Lung (tissue), 12 donors: ENCODE results near the gene BHLHA15. TPM values are rescaled to one million over a fixed set of nuclear protein-coding genes. Genes with fewer than 3 reads are reported as not detected.

Source experiments
- ATAC-seq: fragments of 200-7000 bp; cut with Tn5 transposase; one replicate; pipeline ENCODE4 v1.9.1; 2020; ENCODE audit warnings: moderate number of reproducible peaks; ENCODE audit not compliant: insufficient read depth, low FRiP score
- DNase-seq, 3 donors: peaks; one replicate each; pipeline ENCODE4 v3.0.0-alpha.2; 2013 to 2017
- H3K27ac ChIP-seq, 2 donors: one replicate each; pipeline ENCODE4 v1.5.1; 2013; ENCODE audit warnings: mild to moderate bottlenecking in 2 of 2, moderate library complexity in 2 of 2, control low read depth in 1 of 2, inconsistent platforms in 1 of 2, low read depth in 1 of 2, low read length in 1 of 2
- H3K27me3 ChIP-seq, 3 donors: one replicate each; pipeline ENCODE4 v1.5.1; 2013; ENCODE audit warnings: low read length in 2 of 3; ENCODE audit not compliant: control insufficient read depth in 3 of 3, insufficient read depth in 3 of 3
- H3K36me3 ChIP-seq, 4 donors: one replicate each; pipeline ENCODE4 v1.5.1; 2013; ENCODE audit warnings: low read length in 4 of 4, mild to moderate bottlenecking in 1 of 4, moderate library complexity in 1 of 4; ENCODE audit not compliant: control insufficient read depth in 4 of 4, insufficient read depth in 4 of 4
- H3K4me1 ChIP-seq, 5 donors: one replicate each; pipeline ENCODE4 v1.5.1; 2013; ENCODE audit warnings: low read length in 5 of 5, mild to moderate bottlenecking in 2 of 5, moderate library complexity in 1 of 5; ENCODE audit not compliant: control insufficient read depth in 5 of 5, insufficient read depth in 5 of 5
- H3K4me3 ChIP-seq: one replicate; pipeline ENCODE4 v1.5.1; 2013; ENCODE audit warnings: mild to moderate bottlenecking, control low read depth, moderate library complexity
- H3K9ac ChIP-seq, 2 donors: one replicate each; pipeline ENCODE4 v1.5.1; 2013; ENCODE audit warnings: low read length in 2 of 2, control low read depth in 1 of 2; ENCODE audit not compliant: insufficient read depth in 1 of 2
- H3K9me3 ChIP-seq, 4 donors: one replicate each; pipeline ENCODE4 v1.5.1; 2013; ENCODE audit warnings: low read length in 3 of 4, mild to moderate bottlenecking in 1 of 4, moderate library complexity in 1 of 4; ENCODE audit not compliant: control insufficient read depth in 4 of 4, insufficient read depth in 3 of 4
- WGBS, 2 donors: extraction: QIAGEN DNeasy Blood & Tissue Kit; methylation state at CpG; one replicate each; pipeline ENCODE4 v1.1.7; 2013; 5-methylcytosine and 5-hydroxymethylcytosine counted together
- polyA plus RNA-seq, 2 donors: library from polyadenylated mRNA; stranded (reverse); fragments of 200-250 nt; gene quantifications; one replicate each; pipeline ENCODE4 v1.2.1, GENCODE V29; 2013
- total RNA-seq, 2 donors: library from RNA; depleted of rRNA in 1 of 2; stranded (reverse); fragments of >200 nt in 1 of 2; gene quantifications; one replicate each; pipeline ENCODE4 v1.2.1, GENCODE V29; 2014 to 2021
- TF ChIP-seq, protein P1 (sequence below): IDR thresholded peaks from 2 replicates; pipeline ENCODE4 v1.5.1; 2012; ENCODE audit warnings: mild to moderate bottlenecking; ENCODE audit errors: control extremely low read depth, extremely low read depth
- donor health status: control.
- donor health status: control.
- donor health status: Bipolar disorder and iron deficiency.
- donor health status: healthy.
- donor health status: DM: yes; HTN: yes; CAD: no.

Gene BHLHA15
- total and polyA plus RNA-seq, 4 donors: 0.93 to 4.0 (median 2.6) TPM

DNA sequence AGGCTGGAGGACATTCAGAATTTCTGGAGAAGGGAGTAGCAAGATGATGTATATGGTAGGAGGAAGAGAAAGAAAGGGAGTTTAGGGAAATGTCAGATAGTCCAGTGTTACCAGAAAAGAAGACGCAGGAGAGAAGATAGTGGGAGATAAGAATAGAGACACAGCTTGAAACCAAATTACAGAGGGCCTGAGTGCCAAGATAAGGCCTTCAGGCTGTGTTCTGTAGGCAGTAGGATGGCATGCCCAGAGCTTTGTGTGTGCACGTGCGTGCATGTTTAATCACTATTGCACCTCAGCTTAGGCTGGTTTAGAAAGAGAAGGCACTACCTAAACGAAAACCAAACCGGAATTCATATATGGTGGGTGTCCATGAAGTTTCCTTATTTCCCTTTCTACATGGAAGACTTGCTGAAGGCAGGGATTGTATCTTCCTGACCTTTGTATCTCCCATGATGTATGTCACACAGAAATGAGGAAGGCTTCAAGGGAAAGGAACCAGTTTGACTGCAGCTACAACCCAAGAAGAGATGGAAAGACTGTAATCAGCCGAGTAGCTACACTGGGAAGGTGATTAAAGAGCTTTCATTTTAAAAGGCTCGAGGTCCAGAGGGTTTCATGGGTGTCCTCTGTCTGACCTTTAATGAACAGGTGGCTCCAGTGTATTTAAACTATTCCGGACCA, 35.8 kb upstream of the BHLHA15 start:
- DNase-seq (no peak), ATAC-seq (no peak)
- peaks cover 0 to 14% (median 0%) of the 10 kb centered on the region in 5 donors for H3K4me1 ChIP-seq
- TF ChIP-seq, protein P1, sequence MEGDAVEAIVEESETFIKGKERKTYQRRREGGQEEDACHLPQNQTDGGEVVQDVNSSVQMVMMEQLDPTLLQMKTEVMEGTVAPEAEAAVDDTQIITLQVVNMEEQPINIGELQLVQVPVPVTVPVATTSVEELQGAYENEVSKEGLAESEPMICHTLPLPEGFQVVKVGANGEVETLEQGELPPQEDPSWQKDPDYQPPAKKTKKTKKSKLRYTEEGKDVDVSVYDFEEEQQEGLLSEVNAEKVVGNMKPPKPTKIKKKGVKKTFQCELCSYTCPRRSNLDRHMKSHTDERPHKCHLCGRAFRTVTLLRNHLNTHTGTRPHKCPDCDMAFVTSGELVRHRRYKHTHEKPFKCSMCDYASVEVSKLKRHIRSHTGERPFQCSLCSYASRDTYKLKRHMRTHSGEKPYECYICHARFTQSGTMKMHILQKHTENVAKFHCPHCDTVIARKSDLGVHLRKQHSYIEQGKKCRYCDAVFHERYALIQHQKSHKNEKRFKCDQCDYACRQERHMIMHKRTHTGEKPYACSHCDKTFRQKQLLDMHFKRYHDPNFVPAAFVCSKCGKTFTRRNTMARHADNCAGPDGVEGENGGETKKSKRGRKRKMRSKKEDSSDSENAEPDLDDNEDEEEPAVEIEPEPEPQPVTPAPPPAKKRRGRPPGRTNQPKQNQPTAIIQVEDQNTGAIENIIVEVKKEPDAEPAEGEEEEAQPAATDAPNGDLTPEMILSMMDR: no peak
- no peak overlapping the region for H3K27ac ChIP-seq
- H3K36me3 ChIP-seq: peaks cover 0 to 16% (median 8%) of the 10 kb centered on the region in 4 donors
- no peaks in the 10 kb centered on the region for H3K9me3 ChIP-seq
- no peaks in the 10 kb centered on the region for H3K27me3 ChIP-seq
- H3K4me3 ChIP-seq: no peak overlapping the region
- 91 to 94% methylated on average over 8 of the region's 8 CpGs for WGBS, 2 donors
- no peak overlapping the region for H3K9ac ChIP-seq

DNA sequence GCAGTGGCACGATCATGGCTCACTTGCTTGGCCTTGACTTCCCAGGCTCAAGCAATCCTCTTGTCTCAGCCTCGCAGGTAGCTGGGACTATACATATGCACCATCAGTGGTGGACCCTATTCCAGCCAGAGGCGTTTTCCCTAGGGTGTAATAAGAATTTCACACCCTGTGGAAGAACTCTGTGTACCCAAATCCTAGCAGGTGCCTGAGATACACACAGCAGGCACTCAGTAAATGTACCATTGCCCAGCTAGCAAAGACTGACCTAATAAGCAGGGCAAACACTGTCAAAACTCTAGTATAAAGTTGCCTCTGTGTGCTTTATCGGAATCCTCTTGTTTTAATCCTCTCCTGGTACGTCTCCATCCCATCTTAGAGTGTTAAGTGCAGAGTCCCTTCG, 33.7 kb upstream of the BHLHA15 start:
- H3K4me1 ChIP-seq: peaks cover 0 to 10% (median 0%) of the 10 kb centered on the region in 5 donors
- no peaks in the 10 kb centered on the region for H3K27me3 ChIP-seq
- no peak for DNase-seq
- peak overlapping the region in 1 of 2 donors; percentile 21 for H3K27ac ChIP-seq
- TF ChIP-seq, protein P1: no peak
- peak overlapping the region in 1 of 2 donors; percentile 42 for H3K9ac ChIP-seq
- H3K36me3 ChIP-seq: peaks cover 0 to 16% (median 5%) of the 10 kb centered on the region in 4 donors
- no peaks in the 10 kb centered on the region for H3K9me3 ChIP-seq
- ATAC-seq: no peak
- H3K4me3 ChIP-seq: no peak overlapping the region
- WGBS, 2 donors: 83 to 91% methylated on average over 6 of the region's 6 CpGs

DNA sequence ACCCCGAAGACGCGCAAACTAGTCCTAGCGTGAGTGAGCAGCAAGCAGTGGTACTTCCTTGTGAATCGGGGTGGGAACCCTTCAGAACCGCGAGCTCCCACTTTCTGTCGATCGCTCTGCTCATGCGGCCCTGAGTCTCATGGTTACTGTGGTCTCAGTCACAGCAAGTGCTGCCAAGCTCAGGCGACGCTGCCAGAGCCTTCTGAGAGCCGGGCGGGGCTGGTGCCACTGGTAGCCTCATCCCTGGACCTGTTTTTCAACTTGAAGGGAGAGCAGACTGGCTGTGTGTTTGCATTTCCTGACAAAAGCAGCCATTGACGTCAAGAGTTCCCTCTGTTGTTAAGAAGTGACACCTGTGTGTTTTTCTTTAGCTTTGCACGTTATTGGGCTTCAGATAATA, 32.9 kb upstream of the BHLHA15 start:
- Histone ChIP-seq H3K27ac (peak overlapping the region in 1 of 2 donors; percentile 28), H3K9ac (peak overlapping the region in 1 of 2 donors; percentile 42), H3K4me3 (no peak overlapping the region), H3K27me3 (no peaks in the 10 kb centered on the region), H3K36me3 (peaks cover 0 to 16% (median 5%) of the 10 kb centered on the region in 4 donors), H3K9me3 (no peaks in the 10 kb centered on the region), H3K4me1 (peaks cover 0 to 6% (median 0%) of the 10 kb centered on the region in 5 donors)
- TF ChIP-seq, protein P1: no peak
- DNase-seq (peak; percentile 53 to 80 (median 77)), ATAC-seq (peak; percentile 79)
- WGBS, 2 donors: 66 to 89% methylated on average over 16 of the region's 16 CpGs
